T-helper 1 cell (primary cell): ENCODE data around the gene TPI1.

Experiments used
- DNase-seq, 5 donors: peaks; one replicate each; pipeline ENCODE4 v3.0.0-alpha.2; 2012 to 2020

The TPI1 gene

DNA sequence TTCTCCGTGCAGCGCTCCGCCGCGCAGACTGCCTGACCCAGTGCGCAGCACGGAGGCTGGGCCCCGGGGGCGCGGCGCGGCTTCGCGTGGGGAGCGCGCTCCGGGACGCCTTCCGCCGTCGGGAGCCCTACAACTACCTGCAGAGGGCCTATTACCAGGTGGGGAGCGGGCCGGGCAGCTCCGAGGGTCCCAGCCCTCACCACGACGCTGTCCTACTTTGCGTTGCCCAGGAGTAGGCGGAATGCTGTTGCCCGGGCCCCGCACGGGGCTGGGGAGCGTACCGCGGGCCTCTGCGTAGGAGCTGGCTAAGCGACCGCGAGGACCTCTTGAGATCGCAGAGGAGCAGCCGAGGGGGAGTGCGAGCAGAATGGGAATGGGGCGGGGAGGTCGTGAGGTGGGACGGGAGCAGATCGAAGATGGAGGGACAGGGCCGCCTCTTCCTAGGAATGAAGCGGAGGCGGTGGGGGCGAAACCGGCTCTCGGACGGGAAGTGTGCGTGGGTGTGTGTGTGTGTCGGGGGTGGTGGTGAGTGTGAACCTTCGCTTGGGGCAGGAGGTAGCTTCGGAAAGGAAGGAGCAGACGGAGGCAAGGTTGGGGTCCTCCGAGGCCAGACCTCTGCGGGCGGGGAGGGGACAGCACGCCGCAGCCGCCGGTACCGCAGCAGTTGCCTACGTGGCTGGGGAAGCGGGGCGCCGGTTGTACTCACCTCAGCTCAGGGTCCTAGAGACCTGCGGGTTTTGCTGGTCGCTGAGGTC is 38.4 kb upstream of the TPI1 start:
- peak in 2 of 5 donors; percentile 22 to 26 for DNase-seq

DNA sequence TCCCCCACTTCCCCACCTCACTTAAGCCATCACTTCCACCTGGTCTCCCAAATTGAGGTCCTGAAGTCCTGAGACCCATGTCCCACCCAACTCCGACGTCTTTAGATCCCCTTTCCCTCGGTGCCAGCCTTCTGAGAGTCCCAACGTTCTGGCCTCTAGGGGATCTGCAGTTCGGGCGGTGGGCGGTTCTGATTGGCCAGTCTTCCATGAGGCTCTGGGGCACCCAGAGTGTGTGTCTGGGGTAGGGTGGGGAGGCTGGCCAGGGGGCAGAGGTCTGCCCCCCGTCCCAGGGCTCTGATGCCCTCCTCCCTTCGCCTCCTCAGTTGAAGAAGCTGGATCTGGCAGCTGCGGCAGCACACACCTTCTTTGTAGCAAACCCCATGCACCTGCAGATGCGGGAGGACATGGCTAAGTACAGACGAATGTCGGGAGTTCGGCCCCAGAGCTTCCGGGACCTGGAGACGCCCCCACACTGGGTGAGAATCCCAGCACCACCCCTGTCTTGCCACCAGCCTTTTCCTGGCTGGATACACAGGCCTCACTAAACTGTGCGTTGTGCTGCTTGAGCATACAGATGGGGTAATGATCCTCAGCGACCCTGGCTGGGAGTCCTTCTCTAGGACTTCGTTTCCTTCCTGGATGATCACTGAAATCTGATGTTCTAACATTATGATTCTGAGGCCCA is 37.7 kb upstream of the TPI1 start:
- no peak for DNase-seq

DNA sequence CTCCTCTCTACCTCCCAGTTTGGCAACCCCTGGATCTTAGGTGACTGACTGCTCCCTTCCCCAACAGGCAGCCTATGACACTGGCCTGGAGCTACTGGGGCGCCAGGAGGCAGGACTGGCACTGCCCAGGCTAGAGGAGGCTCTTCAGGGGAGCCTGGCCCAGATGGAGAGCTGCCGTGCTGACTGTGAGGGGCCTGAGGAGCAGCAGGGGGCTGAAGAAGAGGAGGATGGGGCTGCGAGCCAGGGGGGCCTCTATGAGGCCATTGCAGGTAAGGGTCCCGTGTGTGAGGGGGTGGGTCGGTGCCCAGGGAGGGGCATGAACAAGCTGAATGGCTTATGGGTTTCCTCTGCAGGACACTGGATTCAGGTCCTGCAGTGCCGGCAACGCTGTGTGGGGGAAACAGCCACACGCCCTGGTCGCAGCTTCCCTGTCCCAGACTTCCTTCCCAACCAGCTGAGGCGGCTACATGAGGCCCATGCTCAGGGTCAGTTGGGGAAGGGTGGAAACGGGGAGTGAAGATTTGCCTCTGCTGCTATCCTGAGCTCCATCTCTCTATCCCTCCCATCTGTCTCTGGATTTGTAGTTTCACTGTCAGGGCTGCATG is 36.9 kb upstream of the TPI1 start:
- DNase-seq: no peak

GRCh38 chr12:6830999-6831398 is 36.3 kb upstream of the TPI1 start:
- no peak for DNase-seq

DNA sequence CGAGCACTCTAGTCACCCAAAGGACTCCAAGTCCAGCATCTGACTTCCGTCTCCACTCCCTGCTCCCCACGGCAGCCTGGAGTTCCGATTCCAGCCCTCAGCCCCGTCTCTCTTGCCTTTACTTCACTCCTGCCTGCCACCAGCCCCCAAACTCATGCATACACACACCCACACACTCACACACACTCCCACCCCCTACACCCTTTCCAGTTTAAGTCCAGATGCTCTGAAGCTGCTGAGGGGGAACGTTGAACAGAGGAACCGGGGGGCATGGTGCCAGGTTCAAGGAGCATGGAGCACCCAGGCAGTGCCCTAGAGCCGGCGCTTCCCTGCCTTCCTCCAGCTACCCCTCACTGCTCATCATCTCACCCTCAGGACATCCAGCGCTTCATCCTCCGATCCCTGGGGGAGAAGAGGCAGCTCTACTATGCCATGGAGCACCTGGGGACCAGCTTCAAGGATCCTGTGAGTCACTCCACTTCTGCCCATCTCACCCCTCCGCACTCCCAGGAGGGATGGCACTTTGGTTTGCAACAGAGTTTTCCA is 35.8 kb upstream of the TPI1 start:
- no peak for DNase-seq

- DNase-seq: no peak
Observed at GRCh38 chr12:6832125-6832524, 35.2 kb upstream of the TPI1 start.

DNA sequence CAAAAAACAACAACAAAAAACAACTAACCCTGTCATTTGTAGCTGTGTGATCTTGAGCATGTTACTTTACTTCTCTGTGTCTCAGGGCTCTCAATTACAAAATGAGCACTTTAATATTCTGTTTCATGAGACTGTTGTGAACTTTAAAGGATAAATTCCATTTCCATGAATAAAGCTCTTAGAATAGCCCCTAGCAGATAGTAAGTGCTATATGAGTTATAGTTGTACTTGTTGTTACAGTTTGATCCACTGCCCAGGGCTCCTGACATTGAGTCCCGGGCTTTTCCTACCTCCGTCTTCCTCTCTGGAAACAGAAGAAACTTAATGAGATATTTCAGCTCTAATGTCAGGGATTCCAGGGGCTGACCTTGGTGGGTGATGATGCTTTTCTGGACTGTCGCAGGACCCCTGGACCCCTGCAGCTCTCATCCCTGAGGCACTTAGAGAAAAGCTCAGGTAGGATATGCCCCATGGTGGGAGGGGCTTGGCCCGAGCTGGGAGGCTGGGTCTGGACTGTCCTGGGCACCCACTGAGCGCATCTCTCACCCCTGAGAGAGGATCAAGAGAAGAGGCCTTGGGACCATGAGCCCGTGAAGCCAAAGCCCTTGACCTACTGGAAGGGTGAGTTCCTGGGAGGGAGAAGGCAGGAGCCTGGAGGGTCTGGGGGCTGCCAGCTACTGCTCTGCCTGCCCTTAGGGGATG is 34.0 kb upstream of the TPI1 start:
- no peak for DNase-seq

DNA sequence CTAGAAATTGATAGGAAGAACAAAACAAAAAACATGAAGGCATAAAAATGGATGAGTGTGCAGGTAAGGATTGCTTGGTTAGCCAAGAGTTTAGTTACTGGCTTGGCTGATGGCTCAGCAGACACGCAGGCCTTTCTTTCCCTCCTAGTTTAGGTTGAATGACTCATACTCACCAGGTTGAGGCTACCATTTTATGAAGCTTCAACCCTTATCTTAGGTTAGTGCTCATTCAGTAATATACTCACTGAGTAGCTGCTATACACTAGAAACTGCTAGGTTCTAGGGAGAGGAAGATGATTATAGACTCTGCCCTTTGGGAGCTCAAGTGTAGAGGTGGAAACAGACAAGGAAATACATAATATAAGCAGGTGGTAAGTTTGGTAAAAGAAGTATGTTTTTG is 33.1 kb upstream of the TPI1 start:
- no peak for DNase-seq

GRCh38 chr12:6834873-6835272 is 32.5 kb upstream of the TPI1 start:
- DNase-seq: no peak

- DNase-seq: no peak
Observed at GRCh38 chr12:6836851-6837250, 30.5 kb upstream of the TPI1 start.

DNA sequence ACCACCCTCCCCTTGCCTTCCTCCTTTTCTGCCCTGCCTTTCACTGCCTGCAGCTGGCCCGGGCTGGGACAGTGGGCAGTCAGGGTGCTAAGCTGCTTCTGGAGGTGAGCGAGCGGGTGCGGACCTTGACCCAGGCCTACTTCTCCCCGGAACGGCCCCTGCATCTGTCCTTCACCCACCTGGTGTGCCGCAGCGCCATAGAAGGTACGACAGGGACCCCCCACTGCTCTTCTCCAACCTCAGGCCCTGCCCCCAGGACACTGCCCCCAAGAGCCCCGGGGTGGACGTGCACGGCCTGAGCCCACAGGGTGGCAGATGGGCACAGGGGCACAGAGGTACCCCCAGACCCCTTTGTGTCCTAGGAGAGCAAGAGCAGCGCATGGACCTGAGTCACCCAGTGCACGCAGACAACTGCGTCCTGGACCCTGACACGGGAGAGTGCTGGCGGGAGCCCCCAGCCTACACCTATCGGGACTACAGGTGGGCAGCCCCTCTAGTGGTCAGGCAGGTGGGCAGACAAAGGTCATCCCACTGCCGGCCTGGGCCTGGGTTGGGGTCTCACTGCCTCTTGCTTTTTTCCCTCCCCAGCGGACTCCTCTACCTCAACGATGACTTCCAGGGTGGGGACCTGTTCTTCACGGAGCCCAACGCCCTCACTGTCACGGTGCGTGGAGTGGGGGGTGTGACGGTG is 29.8 kb upstream of the TPI1 start:
- no peak for DNase-seq

DNA sequence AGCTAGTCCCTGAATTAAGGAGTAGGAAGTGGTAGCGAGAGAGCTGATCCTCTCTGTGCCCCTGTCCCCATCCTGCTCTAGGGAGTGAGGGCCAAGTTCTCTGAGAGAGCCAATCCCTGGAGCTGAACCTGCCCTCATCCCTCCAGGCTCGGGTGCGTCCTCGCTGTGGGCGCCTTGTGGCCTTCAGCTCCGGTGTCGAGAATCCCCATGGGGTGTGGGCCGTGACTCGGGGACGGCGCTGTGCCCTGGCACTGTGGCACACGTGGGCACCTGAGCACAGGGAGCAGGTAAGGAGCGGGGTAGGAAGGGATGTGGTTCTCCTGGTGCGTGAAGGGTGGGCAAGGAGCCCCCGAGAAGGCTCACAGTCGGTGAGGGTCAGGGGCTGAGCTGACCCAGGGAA is 28.5 kb upstream of the TPI1 start:
- DNase-seq: no peak

GRCh38 chr12:6839482-6840201 is 27.7 kb upstream of the TPI1 start:
- no peak for DNase-seq

DNA sequence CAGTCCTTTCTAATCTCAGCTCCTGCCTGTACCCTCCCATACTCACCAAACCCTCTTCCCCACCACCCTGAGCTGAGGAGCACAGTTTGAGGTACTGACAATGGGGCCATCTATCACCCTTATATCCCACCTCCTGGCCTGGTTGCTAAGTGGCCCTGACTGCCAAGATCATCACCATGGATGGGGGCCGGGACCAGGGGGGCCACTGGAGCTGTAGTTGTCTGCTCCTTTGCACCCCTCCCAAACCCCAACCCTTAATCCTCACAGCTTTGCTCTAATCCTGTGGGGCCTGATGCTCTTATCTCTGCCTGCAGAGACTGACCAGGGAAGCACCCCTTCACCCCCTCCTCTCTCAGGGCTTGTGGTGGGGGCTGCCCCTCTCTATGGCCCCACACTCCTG is 27.0 kb upstream of the TPI1 start:
- no peak for DNase-seq

DNA sequence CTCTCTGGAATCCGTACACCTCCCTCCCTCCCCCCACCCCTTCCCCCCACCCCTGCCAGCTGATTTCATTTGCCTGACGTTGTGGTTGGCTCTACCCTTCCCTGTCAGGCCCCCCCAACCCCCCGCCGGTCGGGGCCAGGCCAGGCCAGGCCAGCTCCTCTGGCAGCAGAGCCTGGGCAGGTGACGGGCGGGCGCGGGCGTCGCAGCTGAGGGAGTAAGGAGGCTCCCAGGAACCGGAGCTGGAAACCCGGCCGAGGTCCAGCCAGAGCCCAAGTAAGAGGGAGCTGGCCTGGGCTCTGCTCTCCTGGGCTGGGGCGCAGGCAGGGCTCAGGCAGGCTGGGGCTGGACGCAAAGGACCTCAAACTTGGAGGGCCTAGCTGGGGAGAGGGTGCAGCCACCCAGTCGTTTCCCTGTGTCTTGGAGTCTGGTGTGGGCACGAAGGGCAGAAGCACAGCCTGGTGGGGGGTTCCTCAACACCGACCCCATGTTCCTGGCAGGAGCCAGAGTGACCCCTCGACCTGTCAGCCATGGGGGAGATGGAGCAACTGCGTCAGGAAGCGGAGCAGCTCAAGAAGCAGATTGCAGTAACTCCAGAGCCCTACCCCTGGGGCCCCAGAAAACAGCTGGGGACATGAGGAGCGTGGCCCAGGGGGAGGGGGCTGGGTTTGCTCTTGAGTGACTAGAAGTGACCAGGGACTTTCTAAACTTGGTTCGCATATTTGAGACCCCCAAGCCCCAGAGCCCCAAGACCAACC is 26.4 kb upstream of the TPI1 start, which contains the start of gene GNB3:
TSS of gene GNB3 (plus strand) at position 165 of the 755 bp plus-strand sequence. CDS start at position 528, 363 bp downstream.
- DNase-seq: no peak

DNA sequence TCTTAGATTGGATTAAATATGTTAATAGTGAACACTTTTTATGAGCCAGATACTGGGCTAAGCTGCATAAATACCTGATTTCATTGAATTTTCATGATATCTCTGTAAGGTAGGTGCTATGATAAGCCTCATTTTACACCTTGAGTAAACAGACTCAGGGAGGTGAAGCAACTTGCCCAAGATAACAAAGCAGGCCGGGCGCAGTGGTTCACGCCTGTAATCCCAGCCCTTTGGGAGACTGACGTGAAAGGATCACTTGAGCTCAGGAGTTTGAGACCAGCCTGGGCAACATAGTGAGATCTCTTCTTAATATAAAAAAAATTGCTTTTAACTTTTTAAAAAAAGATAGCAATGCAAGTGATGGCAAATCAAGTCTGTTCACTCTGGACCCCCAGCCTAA is 25.3 kb upstream of the TPI1 start:
- no peak for DNase-seq

GRCh38 chr12:6843118-6843902 is 24.0 kb upstream of the TPI1 start:
- DNase-seq: no peak

- no peak for DNase-seq
Observed at GRCh38 chr12:6845395-6845794, 21.9 kb upstream of the TPI1 start.

DNA sequence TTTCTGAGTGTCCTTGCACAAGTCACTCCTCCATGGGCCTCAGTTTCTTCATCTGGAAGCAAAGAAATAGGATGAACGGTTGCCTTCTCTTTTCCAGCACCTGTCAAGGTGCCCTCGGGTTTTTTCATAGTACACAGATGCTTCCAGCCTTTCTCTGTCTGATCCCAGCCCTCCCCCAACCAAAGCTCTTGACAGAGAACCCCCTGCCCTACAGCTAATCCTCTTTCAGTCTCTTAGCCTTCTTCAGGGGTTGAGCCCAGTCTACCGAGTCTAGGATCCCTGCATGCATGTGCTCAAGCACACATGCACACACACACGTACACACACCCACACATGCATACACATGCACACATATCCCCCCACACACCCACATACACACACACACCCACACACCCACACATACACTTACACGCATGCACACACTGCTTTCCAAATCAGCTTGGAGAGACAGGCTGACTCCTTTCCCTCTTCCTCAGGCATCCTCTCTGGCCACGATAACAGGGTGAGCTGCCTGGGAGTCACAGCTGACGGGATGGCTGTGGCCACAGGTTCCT is 20.9 kb upstream of the TPI1 start:
- DNase-seq: no peak

DNA sequence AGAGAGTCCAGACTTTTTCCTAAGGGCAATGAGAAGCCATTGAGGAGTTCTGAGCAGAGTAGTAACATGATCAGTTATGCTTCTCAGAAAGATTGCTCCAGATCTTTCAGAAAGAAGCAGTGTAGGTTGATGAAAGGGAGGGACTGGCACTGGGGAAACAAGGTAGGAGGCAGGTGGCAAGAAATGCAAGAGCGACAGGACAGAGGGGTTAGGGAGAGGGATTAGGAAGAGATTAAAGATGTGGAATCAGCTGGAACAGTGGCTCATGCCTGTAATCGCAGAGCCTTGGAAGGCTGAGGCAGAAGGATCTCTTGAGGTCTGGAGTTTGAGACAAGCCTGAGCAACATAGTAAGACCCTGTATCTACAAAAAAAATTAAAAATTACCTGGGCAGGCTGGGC is 19.7 kb upstream of the TPI1 start:
- DNase-seq: no peak
